ENCODE results near the gene NWD2.

DNA sequence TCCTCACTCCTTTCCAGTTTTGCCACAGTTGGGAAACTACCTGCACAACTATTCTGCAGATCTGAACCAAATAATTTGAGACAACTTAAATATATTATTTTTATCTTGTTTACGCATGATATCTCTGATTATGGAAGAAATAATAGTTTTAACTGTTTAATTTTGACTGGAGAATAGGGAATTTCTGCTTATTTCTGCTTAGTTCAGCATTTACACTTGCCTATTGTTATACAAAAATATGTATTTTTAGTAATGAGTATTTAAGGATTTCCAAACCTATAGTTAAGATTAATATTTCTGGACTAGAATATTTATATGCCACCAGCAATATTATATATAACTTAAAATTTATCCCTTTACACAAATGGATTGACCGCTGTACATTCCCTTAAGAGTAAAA lies 125.5 kb downstream of the NWD2 start:
- TF ChIP-seq, protein P1, sequence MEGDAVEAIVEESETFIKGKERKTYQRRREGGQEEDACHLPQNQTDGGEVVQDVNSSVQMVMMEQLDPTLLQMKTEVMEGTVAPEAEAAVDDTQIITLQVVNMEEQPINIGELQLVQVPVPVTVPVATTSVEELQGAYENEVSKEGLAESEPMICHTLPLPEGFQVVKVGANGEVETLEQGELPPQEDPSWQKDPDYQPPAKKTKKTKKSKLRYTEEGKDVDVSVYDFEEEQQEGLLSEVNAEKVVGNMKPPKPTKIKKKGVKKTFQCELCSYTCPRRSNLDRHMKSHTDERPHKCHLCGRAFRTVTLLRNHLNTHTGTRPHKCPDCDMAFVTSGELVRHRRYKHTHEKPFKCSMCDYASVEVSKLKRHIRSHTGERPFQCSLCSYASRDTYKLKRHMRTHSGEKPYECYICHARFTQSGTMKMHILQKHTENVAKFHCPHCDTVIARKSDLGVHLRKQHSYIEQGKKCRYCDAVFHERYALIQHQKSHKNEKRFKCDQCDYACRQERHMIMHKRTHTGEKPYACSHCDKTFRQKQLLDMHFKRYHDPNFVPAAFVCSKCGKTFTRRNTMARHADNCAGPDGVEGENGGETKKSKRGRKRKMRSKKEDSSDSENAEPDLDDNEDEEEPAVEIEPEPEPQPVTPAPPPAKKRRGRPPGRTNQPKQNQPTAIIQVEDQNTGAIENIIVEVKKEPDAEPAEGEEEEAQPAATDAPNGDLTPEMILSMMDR (conservative IDR thresholded peaks at IDR 0.05 in 1 of 2, IDR thresholded peaks at IDR 0.05 in 1 of 2; ENCODE audit: extremely low read depth in 1 of 2, insufficient read depth in 1 of 2, low read depth in 1 of 2, low read length in 2 of 2), result no peak
- no peak for TF ChIP-seq EZH2 (IDR thresholded peaks at IDR 0.05; ENCODE audit: borderline replicate concordance, low read length)

Measured in mammary epithelial cell (primary cell).